H1 (cell line): ENCODE data around the gene RND3. TPM values are rescaled to one million over a fixed set of nuclear protein-coding genes. Genes with fewer than 3 reads are reported as not detected.

Source experiments
- TBP ChIP-seq: IDR thresholded peaks from 2 replicates; pipeline ENCODE4 v1.6.1; 2011; ENCODE audit warnings: low read depth, low read length, improper control_type of control experiment
- polyA plus RNA-seq, 7 experiments: library from polyadenylated mRNA; depleted of rRNA in 3 of 7; stranded (reverse) in 5 of 7; unstranded in 2 of 7; fragments of >200 nt in 5 of 7; fragments of 200-250 nt in 2 of 7; gene quantifications; 1 replicate in 5 of 7; 2 replicates in 1 of 7; 4 replicates in 1 of 7; pipeline versions ENCODE4 v1.2.1 to v1.2.3, GENCODE V29; 2011 to 2013; ENCODE audit warnings: missing spikeins in 2 of 7, mixed read lengths in 2 of 7
- total RNA-seq: library from RNA; stranded (reverse); fragmentation: NEBNext Ultra II Directional; extraction: Animal tissue kit (Norgen Biotek cat#: 25700); gene quantifications from 2 replicates; pipeline ENCODE4 v1.2.1, GENCODE V29; 2021

RND3 gene
- total and polyA plus RNA-seq, 2 of the 8 experiments (the other 6 are each of a cell fraction or from before 2014, with no cell fraction given) = 12.2 to 25.6 TPM

GRCh38 chr2:150418916-150419315 lies 68.6 kb downstream of the RND3 start (continued):
- TF ChIP-seq TBP = no peak
- TF ChIP-seq, all 59 proteins: peak for 0
